Sigmoid colon (tissue), 4 donors: ENCODE measurements around the gene GSTT2B.

Experiments
- POLR2AphosphoS5 ChIP-seq, 4 donors: sonication (generic); formaldehyde crosslinking; IDR thresholded peaks; one replicate each; pipeline ENCODE4 v1.6.1; 2017; ENCODE audit warnings: antibody characterized with exemption in 4 of 4
- TF ChIP-seq, protein P1 (sequence below), 4 experiments: fragments of 450-650 bp in 3 of 4; fragments of 200-600 bp in 1 of 4; IDR thresholded peaks; one replicate each; pipeline ENCODE4 v1.5.1; 2016 to 2019; ENCODE audit warnings: antibody characterized with exemption in 4 of 4, mild to moderate bottlenecking in 3 of 4, moderate library complexity in 2 of 4

- TF ChIP-seq, protein P1, sequence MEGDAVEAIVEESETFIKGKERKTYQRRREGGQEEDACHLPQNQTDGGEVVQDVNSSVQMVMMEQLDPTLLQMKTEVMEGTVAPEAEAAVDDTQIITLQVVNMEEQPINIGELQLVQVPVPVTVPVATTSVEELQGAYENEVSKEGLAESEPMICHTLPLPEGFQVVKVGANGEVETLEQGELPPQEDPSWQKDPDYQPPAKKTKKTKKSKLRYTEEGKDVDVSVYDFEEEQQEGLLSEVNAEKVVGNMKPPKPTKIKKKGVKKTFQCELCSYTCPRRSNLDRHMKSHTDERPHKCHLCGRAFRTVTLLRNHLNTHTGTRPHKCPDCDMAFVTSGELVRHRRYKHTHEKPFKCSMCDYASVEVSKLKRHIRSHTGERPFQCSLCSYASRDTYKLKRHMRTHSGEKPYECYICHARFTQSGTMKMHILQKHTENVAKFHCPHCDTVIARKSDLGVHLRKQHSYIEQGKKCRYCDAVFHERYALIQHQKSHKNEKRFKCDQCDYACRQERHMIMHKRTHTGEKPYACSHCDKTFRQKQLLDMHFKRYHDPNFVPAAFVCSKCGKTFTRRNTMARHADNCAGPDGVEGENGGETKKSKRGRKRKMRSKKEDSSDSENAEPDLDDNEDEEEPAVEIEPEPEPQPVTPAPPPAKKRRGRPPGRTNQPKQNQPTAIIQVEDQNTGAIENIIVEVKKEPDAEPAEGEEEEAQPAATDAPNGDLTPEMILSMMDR (IDR thresholded peaks at IDR 0.05), result no peak
- TF ChIP-seq POLR2AphosphoS5 (IDR thresholded peaks at IDR 0.05), result no peak
Observed at GRCh38 chr22:23970816-23971486, 10.0 kb upstream of the GSTT2B start.
